IPS-NIHi11 (cell line): ENCODE results near the gene PAQR3.
A peak's percentile ranks its signal among the peaks of the same experiment; 100 is the strongest.
"Not testable (repeated sequence)": the region's sequence is repeated elsewhere in the genome, so short reads cannot be mapped to it uniquely, and the experiment has no call there.

Experiments
- DNase-seq: peaks from one replicate; pipeline ENCODE4 v3.0.0; 2012; ENCODE audit warnings: mixed read lengths, low spot score

Gene PAQR3

DNA sequence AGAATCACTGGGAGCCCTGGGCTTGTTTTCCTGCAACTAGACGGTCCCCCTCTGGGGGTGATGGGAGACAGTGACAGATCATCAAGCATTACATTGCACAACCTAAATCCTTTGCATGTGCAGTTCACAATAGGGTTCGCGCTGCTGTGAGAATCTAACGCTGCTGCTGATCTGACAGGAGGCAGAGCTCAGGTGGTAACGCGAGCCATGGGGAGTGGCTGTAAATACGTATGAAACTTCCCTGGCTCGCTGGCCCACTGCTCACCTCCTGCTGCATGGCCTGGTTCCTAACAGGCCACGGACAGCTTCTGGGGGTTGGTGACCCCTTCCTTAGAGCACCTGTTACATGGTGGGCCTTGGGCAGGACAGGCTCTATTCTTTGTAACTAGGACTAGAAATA lies 10.4 kb downstream of the PAQR3 start:
- no peak for DNase-seq

DNA sequence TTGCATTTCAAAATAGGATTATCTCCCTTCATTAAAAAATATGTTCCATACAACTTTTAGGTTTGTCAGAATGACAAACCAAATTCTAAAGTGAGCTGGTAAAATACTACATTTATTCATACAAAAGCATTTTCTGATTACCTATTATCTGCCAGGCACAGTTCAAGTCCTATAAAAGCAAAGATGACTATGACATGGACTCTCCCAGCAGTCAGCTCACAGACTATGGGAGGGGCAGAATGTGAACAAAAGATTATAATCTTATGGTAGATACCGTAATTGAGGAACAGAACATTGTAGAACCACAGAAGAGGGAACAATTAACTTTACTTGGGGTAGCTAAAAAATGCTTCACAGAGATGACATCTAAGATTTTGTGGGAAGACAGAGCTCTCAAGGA lies 12.4 kb downstream of the PAQR3 start:
- no peak for DNase-seq

DNA sequence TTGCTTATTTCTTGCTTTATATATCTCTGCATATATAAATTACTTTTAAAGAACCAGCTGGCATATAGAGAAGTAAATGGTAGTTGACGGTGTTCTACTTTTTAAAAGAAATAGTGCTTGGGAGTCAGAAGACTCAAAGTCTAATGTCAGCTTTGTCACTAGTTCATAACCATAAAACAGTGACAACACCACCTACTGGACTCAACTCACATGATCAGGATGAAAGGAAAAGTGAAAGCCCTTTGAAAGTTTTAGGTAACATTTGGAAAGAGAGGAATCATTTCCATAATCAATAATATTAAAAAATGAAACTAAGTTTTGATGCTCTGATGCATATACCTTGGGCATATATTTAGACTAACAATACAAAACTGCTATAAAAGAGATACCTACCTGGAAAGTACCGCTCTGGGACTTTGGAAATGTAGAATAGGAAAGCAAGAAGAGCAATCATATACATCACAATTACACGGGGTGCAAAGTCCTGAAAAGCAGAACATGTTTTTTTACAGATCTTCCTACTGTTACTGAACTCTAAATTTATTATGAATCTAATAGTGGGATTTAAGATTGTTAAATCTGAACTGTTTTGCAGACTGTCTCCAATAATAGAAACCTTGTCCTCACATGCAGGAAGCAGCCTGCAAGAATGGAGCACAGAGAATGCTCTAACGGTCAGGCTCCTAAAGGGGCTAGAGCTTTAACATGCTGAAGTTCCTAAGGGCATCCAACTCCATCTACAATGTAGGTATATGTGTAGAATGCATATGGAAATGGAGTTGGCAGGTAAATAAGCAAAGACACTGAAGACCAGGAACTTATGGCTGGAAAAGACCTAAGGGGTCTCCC lies 15.6 kb downstream of the PAQR3 start:
- no peak for DNase-seq

DNA sequence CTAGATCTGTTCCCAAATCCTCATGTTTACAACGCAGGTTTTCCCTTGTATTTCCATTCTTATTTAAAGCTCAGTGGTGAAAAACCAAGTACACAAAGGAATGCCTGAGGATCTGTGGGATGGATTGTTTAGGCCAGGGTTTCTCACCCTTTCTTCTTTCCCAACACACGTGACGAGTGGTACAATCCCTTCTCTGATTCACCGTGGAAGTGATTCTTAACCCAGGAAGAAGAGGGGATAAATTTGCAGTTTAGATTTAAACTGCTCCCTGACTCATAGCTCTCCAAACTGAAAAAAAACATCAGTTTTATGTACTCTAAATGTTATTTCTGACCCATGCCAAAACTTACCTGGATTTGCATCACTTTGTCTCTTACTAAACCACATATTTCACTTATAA lies 17.0 kb downstream of the PAQR3 start:
- no peak for DNase-seq

DNA sequence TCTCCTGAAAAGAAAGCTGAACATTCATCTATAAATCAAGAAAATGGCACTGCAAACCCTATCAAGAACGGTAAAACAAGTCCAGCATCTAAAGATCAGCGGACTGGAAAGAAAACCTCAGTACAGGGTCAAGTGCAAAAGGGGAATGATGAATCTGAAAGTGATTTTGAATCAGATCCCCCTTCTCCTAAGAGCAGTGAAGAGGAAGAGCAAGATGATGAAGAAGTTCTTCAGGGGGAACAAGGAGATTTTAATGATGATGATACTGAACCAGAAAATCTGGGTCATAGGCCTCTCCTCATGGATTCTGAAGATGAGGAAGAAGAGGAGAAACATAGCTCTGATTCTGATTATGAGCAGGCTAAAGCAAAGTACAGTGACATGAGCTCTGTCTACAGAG lies 28.6 kb downstream of the PAQR3 start:
- no peak for DNase-seq

DNA sequence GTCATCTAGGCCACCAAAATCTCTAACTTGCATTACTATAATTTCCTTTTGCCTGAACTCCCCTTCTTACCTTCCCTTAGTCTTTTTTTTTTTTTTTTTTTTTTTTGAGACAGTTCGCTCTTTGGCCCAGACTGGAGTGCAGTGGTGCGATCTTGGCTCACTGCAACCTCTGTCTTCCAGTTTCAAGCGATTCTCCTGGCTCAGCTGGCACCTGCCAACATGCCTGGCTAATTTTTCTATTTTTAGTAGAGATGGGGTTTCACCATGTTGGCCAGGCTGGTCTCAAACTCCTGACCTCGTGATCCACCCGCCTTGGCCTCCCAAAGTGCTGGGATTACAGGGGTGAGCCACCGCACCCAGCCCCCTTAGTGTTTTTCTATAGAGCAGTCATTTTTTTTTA lies 30.3 kb downstream of the PAQR3 start:
- DNase-seq: not testable (repeated sequence)

DNA sequence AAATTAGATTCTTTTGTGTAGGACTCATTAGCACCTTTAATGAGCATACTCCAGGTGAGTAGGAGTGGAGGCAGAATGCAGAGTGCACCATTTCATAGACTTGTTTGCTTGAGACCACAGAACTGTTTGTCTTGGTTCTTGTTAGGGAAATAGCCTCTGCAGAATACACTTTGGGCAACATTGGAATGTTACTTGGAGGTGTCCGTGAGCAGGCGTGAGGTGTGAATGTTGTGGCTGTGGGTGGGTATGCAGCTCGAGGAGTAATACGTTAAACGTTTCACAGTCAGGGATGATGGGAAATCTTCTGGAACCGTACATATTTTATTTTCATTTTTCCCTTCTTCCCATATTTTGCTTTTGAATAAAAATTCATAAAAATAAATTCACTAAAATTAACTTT lies 31.6 kb downstream of the PAQR3 start:
- no peak for DNase-seq

DNA sequence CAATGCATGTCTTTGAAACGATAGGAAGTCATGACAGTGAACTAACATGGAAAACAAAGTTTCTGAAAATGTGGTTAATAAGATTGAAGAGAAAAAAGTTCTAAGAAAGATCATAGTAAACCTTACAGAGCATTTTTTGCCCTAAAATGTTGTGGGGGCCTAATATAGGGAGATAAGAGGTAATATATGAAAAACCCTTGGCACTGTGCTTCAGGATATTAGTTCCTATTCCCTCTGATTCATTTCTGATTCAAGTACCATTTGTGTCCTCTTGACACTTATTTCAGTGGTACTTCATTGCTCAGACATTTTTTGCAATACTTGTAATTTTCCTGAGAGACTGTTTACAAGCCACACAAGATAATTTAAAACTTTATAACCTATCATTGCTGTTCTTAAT lies 35.1 kb downstream of the PAQR3 start:
- DNase-seq: no peak

DNA sequence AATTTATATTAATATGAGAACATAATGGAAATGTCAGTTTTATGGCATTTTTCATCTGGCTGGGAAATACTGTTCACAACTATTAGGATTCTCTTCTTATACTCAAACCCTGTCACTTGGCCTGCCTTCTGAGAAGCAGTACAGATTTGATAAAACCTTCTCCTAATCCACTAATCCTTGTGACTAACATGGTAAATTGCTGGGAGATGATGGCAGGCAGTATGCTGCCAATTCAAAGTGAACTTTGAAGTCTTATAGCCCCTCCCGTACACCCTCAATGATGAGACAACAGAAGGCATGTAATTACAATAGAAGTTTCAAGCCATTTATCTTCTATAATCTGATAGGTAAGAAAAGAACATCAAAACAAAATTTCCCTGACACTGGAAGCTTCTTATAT lies 36.9 kb downstream of the PAQR3 start:
- DNase-seq: no peak

DNA sequence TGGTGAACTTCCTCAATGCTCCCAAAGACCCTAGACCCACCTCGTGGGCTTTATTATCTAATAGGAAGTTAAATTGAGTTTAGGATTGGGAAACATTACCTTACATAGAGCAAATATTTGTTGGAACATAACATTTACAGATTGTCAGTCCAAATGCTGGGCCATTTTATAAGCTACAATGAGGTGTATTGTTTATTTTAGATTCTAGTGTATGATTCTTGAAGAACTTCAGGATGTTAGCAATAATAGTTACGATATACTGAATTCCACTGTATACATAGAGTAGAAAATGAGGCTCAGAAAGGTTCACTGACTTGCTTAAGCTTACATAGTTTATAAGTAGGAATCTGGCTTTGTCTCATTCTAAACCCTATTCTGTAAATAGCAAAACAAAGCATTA lies 37.4 kb downstream of the PAQR3 start:
- DNase-seq: no peak

DNA sequence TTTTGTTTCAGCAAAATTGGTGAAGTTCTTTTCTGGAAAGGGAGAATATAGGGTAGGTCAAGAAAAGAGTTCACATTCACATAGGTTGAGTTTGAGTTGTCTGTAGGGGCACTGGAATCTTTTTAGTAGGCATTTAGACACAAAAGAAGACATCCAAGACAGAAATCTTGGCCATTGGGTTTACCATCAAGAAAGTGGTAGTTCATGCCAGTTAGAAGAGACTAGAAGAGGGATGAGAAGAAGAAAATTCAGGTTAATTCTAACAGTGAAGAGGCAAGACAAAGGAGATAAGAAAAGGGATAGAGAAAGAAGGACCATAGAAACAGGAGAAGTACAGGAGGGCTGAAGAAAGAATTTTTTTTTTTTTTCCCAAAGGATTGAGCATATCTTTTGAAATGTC lies 39.9 kb downstream of the PAQR3 start:
- no peak for DNase-seq

DNA sequence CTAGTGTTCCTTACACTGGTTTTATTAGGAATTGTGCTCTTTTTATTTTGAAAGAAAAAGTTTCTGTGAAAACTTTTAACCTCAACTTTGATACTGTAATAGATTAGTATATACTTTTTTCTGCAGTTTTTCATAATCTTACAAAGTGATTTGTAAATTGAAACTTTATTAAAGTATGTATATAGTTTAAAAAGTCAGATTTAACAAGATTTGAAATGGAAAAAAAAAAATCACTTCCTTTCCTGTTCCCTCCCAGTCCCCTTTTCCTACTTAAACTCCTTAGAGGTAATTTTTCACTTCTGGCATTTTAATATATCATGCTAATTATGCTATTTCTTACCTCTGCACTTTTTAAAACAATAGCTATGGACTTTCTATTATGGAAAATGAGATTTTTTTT lies 49.3 kb downstream of the PAQR3 start:
- DNase-seq: no peak

DNA sequence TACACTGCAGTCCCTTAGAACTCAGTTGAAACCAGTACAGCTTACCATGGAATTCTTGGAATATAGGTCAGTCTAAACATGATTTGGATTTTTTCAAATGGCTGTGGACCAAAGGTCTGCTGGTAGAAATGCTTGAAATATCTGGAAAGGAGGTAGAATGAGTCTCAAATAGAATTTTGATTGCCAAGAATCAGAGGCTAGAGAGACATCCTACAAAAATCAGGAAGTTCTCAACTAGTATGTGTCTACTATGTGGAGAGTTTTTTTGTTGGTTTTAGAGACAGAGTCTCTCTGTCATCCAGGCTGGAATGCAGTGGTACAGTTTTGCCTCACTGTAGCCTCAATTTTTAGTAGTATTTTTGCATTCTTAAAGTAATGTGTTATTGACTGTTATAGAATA lies 53.6 kb downstream of the PAQR3 start:
- no peak for DNase-seq

DNA sequence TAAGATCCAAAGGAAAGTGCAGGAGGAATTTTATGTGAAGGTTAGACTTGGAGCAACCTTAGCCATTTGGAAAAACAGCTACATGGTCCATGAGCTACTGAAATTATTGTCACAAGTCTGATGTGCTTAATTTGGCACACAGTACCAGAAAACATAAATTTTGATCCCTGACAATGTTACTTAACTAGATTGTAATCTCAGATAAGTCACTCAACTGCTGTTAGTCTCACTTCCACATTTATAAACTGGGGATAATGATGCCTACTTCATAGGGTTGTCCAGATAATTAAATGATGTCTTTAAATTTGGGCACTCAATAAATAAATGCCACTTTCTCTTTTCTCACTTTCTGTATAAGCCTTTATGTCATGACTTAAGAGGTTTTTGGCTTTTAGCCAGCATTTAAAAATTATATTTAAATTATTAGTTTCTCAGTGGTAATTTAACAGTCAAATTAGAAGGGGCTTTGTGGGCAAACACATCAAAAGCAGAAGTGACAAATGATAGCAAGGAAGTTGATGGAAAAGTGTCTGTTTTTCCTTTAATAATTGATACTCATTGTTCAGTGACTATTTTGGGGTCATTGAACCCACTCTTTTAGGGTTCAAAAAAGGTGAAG lies 58.3 kb downstream of the PAQR3 start:
- DNase-seq: no peak

DNA sequence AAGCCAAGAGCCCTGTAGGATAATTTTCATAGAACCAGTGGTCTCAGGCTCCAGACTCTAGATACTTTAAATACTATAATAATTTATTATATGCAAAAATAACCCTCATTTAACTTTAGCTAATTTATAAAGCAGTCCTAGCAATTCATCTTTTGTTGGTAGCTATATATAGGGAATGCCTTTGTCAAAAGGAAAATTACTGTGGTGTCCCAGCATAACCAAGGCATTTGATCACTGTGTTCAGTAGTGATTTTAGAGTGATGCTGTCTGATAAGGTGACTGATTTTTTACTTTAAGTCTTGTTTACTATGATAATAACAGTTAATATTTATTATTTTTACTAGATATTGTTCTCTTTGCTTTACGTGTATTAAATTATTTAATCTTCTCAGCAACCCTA lies 61.2 kb downstream of the PAQR3 start:
- no peak for DNase-seq

DNA sequence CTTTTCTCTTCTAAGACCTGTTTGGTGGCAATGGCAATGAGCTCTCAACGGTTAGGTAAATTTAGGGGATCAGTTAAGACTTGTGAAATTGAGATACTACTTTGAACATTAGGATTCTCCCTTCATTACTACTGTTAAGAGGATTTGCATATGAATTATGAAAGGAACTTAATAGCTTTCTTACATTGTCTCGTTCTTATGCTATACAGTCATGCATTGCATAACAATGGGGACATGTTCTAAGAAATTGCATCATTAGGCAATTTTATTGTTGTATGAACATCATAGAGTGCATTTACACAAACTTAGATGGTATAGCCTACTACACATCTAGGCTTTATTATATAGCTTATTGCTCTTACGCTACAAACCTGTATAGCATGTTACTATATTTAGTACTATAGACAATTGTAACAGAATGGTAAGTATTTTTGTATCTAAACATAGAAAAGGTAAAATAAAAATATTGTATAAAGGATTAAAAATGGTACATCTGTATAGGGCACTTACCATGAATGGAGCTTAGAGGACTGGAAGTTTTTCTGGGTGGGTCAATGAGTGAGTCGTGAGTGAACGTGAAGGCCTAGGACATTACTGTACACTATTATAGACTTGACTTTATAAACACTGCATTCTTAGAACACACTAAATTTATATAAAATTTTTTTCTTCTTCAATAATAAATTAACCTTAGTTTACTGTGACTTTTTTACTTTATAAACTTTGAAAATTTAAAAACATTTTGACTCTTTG lies 62.5 kb downstream of the PAQR3 start:
- no peak for DNase-seq

DNA sequence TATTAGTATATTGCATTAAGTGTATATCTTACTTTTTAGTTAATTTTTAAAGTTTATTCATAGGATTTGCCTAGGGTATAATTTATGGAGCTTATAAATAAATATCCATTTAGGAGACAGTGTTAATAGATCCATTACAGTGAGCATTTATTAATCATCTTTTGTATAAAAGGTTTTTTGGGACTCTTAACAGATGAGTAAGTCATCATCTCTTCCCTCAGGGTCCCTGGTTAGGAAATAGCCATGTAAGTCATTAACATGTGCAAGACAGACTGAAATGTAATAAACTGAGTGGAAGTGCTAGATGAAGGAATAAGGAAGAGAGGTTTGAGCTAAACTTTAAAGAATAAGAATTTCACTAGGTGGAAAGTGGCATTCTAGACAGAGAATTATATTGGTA lies 69.2 kb downstream of the PAQR3 start:
- no peak for DNase-seq

DNA sequence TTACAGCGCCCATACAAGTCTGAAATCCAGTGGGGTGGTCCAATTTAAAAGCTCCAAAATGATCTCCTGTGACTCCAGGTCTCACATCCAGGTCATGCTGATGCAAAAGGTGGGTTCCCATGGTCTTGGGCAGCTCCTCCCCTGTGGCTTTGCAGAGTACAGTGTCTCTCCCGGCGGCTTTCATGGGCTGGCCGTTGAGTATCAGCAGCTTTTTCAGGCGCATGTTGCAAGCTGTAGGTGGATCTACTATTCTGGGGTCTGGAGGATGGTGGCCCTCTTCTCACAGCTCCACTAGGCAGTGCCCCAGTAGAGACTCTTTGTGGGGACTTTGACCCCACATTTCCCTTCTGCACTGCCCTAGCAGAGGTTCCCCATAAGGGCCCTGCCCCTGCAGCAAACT lies 70.5 kb downstream of the PAQR3 start:
- DNase-seq: not testable (repeated sequence)

DNA sequence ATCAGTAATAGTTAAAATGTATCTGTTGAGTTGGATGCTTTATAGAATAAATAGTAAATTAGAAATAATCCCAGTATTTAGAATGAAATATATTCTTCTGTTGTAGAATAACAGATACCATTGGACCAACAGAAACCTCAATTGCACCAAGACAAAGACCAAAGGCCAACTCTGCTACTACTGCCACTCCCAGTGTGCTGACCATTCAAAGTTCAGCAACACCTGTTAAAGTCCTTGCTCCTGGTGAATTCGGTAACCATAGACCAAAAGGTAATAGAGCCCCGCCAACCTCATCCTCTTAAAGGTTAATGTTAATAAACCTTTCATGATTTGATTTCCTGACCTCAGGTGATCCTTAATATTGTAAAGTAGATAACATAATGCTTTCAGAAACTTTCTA lies 73.8 kb downstream of the PAQR3 start:
- no peak for DNase-seq

DNA sequence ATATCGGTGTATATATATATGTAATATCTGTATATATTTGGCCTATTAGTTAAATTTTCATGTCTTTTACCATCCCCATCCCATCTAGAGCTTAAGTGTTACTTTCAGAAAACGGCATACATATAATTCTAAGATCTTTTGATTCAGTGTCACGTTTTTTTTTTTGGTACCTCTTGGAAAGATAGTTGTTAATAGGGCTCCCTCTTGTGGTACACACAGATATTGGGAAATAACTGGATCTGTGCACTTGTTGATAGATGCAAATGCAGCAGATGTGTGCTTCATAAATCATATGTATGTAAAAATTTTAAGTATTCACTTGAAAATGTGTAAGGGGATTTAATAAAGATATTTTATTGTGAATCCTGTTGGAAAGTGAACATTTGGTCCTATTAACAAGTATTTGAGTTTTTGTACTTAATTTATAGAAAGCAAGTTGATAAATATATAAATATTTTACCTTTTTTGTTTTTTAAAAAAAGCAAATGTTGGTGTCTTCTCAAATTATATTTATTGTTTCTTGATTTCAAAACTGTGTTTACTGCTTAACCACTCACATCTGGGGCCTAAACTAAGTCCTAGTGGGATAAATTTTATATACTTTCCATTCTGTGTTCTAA lies 74.7 kb downstream of the PAQR3 start:
- peak; percentile 51 for DNase-seq

DNA sequence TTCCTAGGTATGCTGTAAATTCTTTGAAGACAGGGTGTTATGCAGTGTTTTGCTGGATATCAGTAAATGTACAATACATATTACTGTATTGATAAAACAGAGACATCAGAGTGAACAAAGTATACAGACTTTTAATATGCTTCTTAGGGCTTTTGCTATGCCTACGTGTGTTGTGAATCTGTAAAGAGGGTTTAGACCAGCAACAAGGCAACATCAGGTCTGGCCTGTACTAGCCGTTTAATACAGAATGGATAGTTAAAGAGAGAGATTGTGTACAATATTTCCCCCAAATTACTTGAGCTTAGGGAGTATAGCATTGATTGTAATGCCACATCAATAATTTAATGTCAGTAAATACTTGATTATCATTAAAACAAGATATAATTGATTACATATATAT lies 75.2 kb downstream of the PAQR3 start:
- no peak for DNase-seq

DNA sequence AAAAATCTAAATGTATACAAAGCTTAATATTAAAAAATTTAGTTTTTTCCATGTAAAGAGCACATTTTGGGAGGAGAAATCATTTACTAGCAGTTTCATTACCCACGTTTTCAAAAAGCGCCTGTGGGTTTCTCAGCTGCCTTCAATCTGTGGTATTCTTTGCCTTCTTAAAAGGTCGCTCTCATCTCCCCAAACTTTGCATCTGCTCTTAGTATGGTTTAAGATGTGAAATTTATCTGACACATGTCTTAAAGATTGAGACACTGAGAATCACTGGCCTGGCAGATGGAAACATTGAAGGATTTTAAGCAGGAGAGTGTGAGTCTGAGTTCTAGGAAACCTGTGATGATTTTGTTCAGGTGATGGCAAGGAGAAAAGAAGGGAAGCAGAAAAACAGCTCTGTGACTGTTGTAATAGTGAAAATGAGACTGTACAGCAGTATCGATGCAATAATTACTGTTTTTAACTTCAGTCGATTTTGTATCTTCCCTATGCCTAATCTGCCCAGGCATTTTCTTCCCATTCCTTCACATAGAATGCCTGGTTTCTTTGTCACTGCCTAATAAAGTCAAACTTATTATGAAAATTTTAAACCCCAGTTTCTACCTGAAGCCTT lies 75.9 kb downstream of the PAQR3 start:
- DNase-seq: no peak
